ENCODE results near the gene TAAR5. TPM values are rescaled to one million over a fixed set of nuclear protein-coding genes. Genes with fewer than 3 reads are reported as not detected.
"Not testable (repeated sequence)": the region's sequence is repeated elsewhere in the genome, so short reads cannot be mapped to it uniquely, and the experiment has no call there.

The TAAR5 gene
- polyA plus RNA-seq, 2 donors: not detected

GRCh38 chr6:132612449-132613108 is 23.0 kb upstream of the TAAR5 start:
- no peak overlapping the region for H3K4me3 ChIP-seq (ENCODE audit: low read depth in 1 of 2, low read length in 2 of 2)
- WGBS, 2 donors: 40 to 61% methylated on average over 4 of the region's 4 CpGs

GRCh38 chr6:132611616-132612015 is 22.1 kb upstream of the TAAR5 start:
- Histone ChIP-seq H3K27ac (ENCODE audit: low read depth in 2 of 2, low read length in 1 of 2) (no peak overlapping the region), H3K27me3 (ENCODE audit: control insufficient read depth in 1 of 2, insufficient read depth in 2 of 2, low read length in 2 of 2) (no peaks in the 10 kb centered on the region), H3K36me3 (ENCODE audit: control insufficient read depth in 2 of 2, insufficient read depth in 2 of 2, low read length in 1 of 2) (no peaks in the 10 kb centered on the region), H3K4me1 (ENCODE audit: control insufficient read depth in 2 of 2, insufficient read depth in 2 of 2, low read length in 1 of 2) (no peaks in the 10 kb centered on the region), H3K9me3 (ENCODE audit: control insufficient read depth in 2 of 2, insufficient read depth in 1 of 2, low read depth in 1 of 2, low read length in 1 of 2) (no peaks in the 10 kb centered on the region), H3K4me3 (ENCODE audit: low read depth in 1 of 2, low read length in 2 of 2) (no peak overlapping the region)
- 88 to 90% methylated on average over 2 of the region's 2 CpGs for WGBS, 2 donors

More at GRCh38 chr6:132612449-132613108, 23.0 kb upstream of the TAAR5 start:
- no peaks in the 10 kb centered on the region for H3K9me3 ChIP-seq (ENCODE audit: control insufficient read depth in 2 of 2, insufficient read depth in 1 of 2, low read depth in 1 of 2, low read length in 1 of 2)
- H3K27me3 ChIP-seq (ENCODE audit: control insufficient read depth in 1 of 2, insufficient read depth in 2 of 2, low read length in 2 of 2): no peaks in the 10 kb centered on the region
- H3K36me3 ChIP-seq (ENCODE audit: control insufficient read depth in 2 of 2, insufficient read depth in 2 of 2, low read length in 1 of 2): no peaks in the 10 kb centered on the region
- no peaks in the 10 kb centered on the region for H3K4me1 ChIP-seq (ENCODE audit: control insufficient read depth in 2 of 2, insufficient read depth in 2 of 2, low read length in 1 of 2)
- no peak overlapping the region for H3K27ac ChIP-seq (ENCODE audit: low read depth in 2 of 2, low read length in 1 of 2)

GRCh38 chr6:132607544-132608233 is 18.1 kb upstream of the TAAR5 start:
- no peak overlapping the region for H3K27ac ChIP-seq (ENCODE audit: low read depth in 2 of 2, low read length in 1 of 2)

GRCh38 chr6:132604635-132605152 is 15.2 kb upstream of the TAAR5 start:
- H3K4me3 ChIP-seq (ENCODE audit: low read depth in 1 of 2, low read length in 2 of 2): no peak overlapping the region
- H3K4me1 ChIP-seq (ENCODE audit: control insufficient read depth in 2 of 2, insufficient read depth in 2 of 2, low read length in 1 of 2): no peaks in the 10 kb centered on the region
- H3K36me3 ChIP-seq (ENCODE audit: control insufficient read depth in 2 of 2, insufficient read depth in 2 of 2, low read length in 1 of 2): no peaks in the 10 kb centered on the region
- H3K27me3 ChIP-seq (ENCODE audit: control insufficient read depth in 1 of 2, insufficient read depth in 2 of 2, low read length in 2 of 2): no peaks in the 10 kb centered on the region
- no peaks in the 10 kb centered on the region for H3K9me3 ChIP-seq (ENCODE audit: control insufficient read depth in 2 of 2, insufficient read depth in 1 of 2, low read depth in 1 of 2, low read length in 1 of 2)
- no peak overlapping the region for H3K27ac ChIP-seq (ENCODE audit: low read depth in 2 of 2, low read length in 1 of 2)
- 70 to 76% methylated on average over 8 of the region's 8 CpGs for WGBS, 2 donors

More at GRCh38 chr6:132607544-132608233, 18.1 kb upstream of the TAAR5 start:
- WGBS, 2 donors: 69 to 82% methylated on average over 5 of the region's 5 CpGs
- no peaks in the 10 kb centered on the region for H3K27me3 ChIP-seq (ENCODE audit: control insufficient read depth in 1 of 2, insufficient read depth in 2 of 2, low read length in 2 of 2)
- no peaks in the 10 kb centered on the region for H3K36me3 ChIP-seq (ENCODE audit: control insufficient read depth in 2 of 2, insufficient read depth in 2 of 2, low read length in 1 of 2)
- no peaks in the 10 kb centered on the region for H3K4me1 ChIP-seq (ENCODE audit: control insufficient read depth in 2 of 2, insufficient read depth in 2 of 2, low read length in 1 of 2)
- H3K4me3 ChIP-seq (ENCODE audit: low read depth in 1 of 2, low read length in 2 of 2): no peak overlapping the region
- H3K9me3 ChIP-seq (ENCODE audit: control insufficient read depth in 2 of 2, insufficient read depth in 1 of 2, low read depth in 1 of 2, low read length in 1 of 2): no peaks in the 10 kb centered on the region

GRCh38 chr6:132600900-132601299 is 11.4 kb upstream of the TAAR5 start:
- H3K9me3 ChIP-seq (ENCODE audit: control insufficient read depth in 2 of 2, insufficient read depth in 1 of 2, low read depth in 1 of 2, low read length in 1 of 2); H3K4me1 ChIP-seq (ENCODE audit: control insufficient read depth in 2 of 2, insufficient read depth in 2 of 2, low read length in 1 of 2); H3K36me3 ChIP-seq (ENCODE audit: control insufficient read depth in 2 of 2, insufficient read depth in 2 of 2, low read length in 1 of 2); H3K27ac ChIP-seq (ENCODE audit: low read depth in 2 of 2, low read length in 1 of 2); H3K4me3 ChIP-seq (ENCODE audit: low read depth in 1 of 2, low read length in 2 of 2); H3K27me3 ChIP-seq (ENCODE audit: control insufficient read depth in 1 of 2, insufficient read depth in 2 of 2, low read length in 2 of 2): not testable (repeated sequence)

- Histone ChIP-seq H3K4me3 (ENCODE audit: low read depth in 1 of 2, low read length in 2 of 2) (no peak overlapping the region), H3K9me3 (ENCODE audit: control insufficient read depth in 2 of 2, insufficient read depth in 1 of 2, low read depth in 1 of 2, low read length in 1 of 2) (no peaks in the 10 kb centered on the region)
- 35 to 36% methylated on average over 3 of the region's 3 CpGs for WGBS, 2 donors
Observed at GRCh38 chr6:132598473-132598872, 8.9 kb upstream of the TAAR5 start.

GRCh38 chr6:132596201-132596600 is 6.7 kb upstream of the TAAR5 start:
- Histone ChIP-seq H3K4me3 (ENCODE audit: low read depth in 1 of 2, low read length in 2 of 2) (no peak overlapping the region), H3K4me1 (ENCODE audit: control insufficient read depth in 2 of 2, insufficient read depth in 2 of 2, low read length in 1 of 2) (no peaks in the 10 kb centered on the region), H3K9me3 (ENCODE audit: control insufficient read depth in 2 of 2, insufficient read depth in 1 of 2, low read depth in 1 of 2, low read length in 1 of 2) (no peaks in the 10 kb centered on the region), H3K27me3 (ENCODE audit: control insufficient read depth in 1 of 2, insufficient read depth in 2 of 2, low read length in 2 of 2) (no peaks in the 10 kb centered on the region), H3K36me3 (ENCODE audit: control insufficient read depth in 2 of 2, insufficient read depth in 2 of 2, low read length in 1 of 2) (no peaks in the 10 kb centered on the region), H3K27ac (ENCODE audit: low read depth in 2 of 2, low read length in 1 of 2) (no peak overlapping the region)
- WGBS, 2 donors: 49 to 66% methylated on average over 6 of the region's 6 CpGs

More at GRCh38 chr6:132598473-132598872, 8.9 kb upstream of the TAAR5 start:
- Histone ChIP-seq H3K4me1 (ENCODE audit: control insufficient read depth in 2 of 2, insufficient read depth in 2 of 2, low read length in 1 of 2) (no peaks in the 10 kb centered on the region), H3K27ac (ENCODE audit: low read depth in 2 of 2, low read length in 1 of 2) (no peak overlapping the region), H3K27me3 (ENCODE audit: control insufficient read depth in 1 of 2, insufficient read depth in 2 of 2, low read length in 2 of 2) (no peaks in the 10 kb centered on the region), H3K36me3 (ENCODE audit: control insufficient read depth in 2 of 2, insufficient read depth in 2 of 2, low read length in 1 of 2) (no peaks in the 10 kb centered on the region)

GRCh38 chr6:132592855-132593254 is 3.3 kb upstream of the TAAR5 start:
- H3K9me3 ChIP-seq (ENCODE audit: control insufficient read depth in 2 of 2, insufficient read depth in 1 of 2, low read depth in 1 of 2, low read length in 1 of 2): no peaks in the 10 kb centered on the region
- no peaks in the 10 kb centered on the region for H3K27me3 ChIP-seq (ENCODE audit: control insufficient read depth in 1 of 2, insufficient read depth in 2 of 2, low read length in 2 of 2)
- H3K4me3 ChIP-seq (ENCODE audit: low read depth in 1 of 2, low read length in 2 of 2): no peak overlapping the region
- no peak overlapping the region for H3K27ac ChIP-seq (ENCODE audit: low read depth in 2 of 2, low read length in 1 of 2)
- H3K36me3 ChIP-seq (ENCODE audit: control insufficient read depth in 2 of 2, insufficient read depth in 2 of 2, low read length in 1 of 2): no peaks in the 10 kb centered on the region
- no peaks in the 10 kb centered on the region for H3K4me1 ChIP-seq (ENCODE audit: control insufficient read depth in 2 of 2, insufficient read depth in 2 of 2, low read length in 1 of 2)
- 52 to 59% methylated on average over 2 of the region's 2 CpGs for WGBS, 2 donors

- Histone ChIP-seq H3K36me3 (ENCODE audit: control insufficient read depth in 2 of 2, insufficient read depth in 2 of 2, low read length in 1 of 2) (no peaks in the 10 kb centered on the region), H3K9me3 (ENCODE audit: control insufficient read depth in 2 of 2, insufficient read depth in 1 of 2, low read depth in 1 of 2, low read length in 1 of 2) (no peaks in the 10 kb centered on the region), H3K4me1 (ENCODE audit: control insufficient read depth in 2 of 2, insufficient read depth in 2 of 2, low read length in 1 of 2) (no peaks in the 10 kb centered on the region), H3K27ac (ENCODE audit: low read depth in 2 of 2, low read length in 1 of 2) (no peak overlapping the region), H3K27me3 (ENCODE audit: control insufficient read depth in 1 of 2, insufficient read depth in 2 of 2, low read length in 2 of 2) (no peaks in the 10 kb centered on the region), H3K4me3 (ENCODE audit: low read depth in 1 of 2, low read length in 2 of 2) (no peak overlapping the region)
- WGBS, 2 donors: 57 to 68% methylated on average over 1 of the region's 1 CpG
Observed at GRCh38 chr6:132590362-132590761, 821 bp upstream of the TAAR5 start.

GRCh38 chr6:132587424-132587823 is 2.1 kb downstream of the TAAR5 start:
- Histone ChIP-seq H3K9me3 (ENCODE audit: control insufficient read depth in 2 of 2, insufficient read depth in 1 of 2, low read depth in 1 of 2, low read length in 1 of 2) (no peaks in the 10 kb centered on the region), H3K27ac (ENCODE audit: low read depth in 2 of 2, low read length in 1 of 2) (no peak overlapping the region), H3K36me3 (ENCODE audit: control insufficient read depth in 2 of 2, insufficient read depth in 2 of 2, low read length in 1 of 2) (no peaks in the 10 kb centered on the region), H3K4me3 (ENCODE audit: low read depth in 1 of 2, low read length in 2 of 2) (no peak overlapping the region), H3K4me1 (ENCODE audit: control insufficient read depth in 2 of 2, insufficient read depth in 2 of 2, low read length in 1 of 2) (no peaks in the 10 kb centered on the region), H3K27me3 (ENCODE audit: control insufficient read depth in 1 of 2, insufficient read depth in 2 of 2, low read length in 2 of 2) (no peaks in the 10 kb centered on the region)
- WGBS, 2 donors: 56 to 69% methylated on average over 2 of the region's 2 CpGs
